Tibial artery (tissue), 4 donors: ENCODE results near the gene GALNT9.

ENCODE experiments used
- DNase-seq, 2 donors: peaks; one replicate each; pipeline ENCODE4 v3.0.0-alpha.2; 2019
- H3K27ac ChIP-seq, 2 donors: fragments of 200-600 bp; sonication (generic) in 1 of 2; 1 replicate in 1 of 2; 2 replicates in 1 of 2; pipeline ENCODE4 v1.5.1; 2018 to 2019; ENCODE audit warnings: mild to moderate bottlenecking in 1 of 2
- H3K27me3 ChIP-seq, 2 donors: fragments of 200-600 bp; sonication (generic) in 1 of 2; one replicate each; pipeline versions ENCODE4 v1.5.1 to v1.6.0; 2016 to 2019
- H3K36me3 ChIP-seq, 3 donors: fragments of 200-600 bp; sonication (generic) in 2 of 3; one replicate each; pipeline ENCODE4 v1.5.1; 2016 to 2019; ENCODE audit warnings: mild to moderate bottlenecking in 2 of 3
- H3K4me1 ChIP-seq, 4 donors: fragments of 200-600 bp; sonication (generic) in 2 of 4; 1 replicate in 3 of 4; 2 replicates in 1 of 4; pipeline ENCODE4 v1.5.1; 2016 to 2019
- H3K4me3 ChIP-seq, 2 donors: fragments of 200-600 bp; sonication (generic) in 1 of 2; 1 replicate in 1 of 2; 2 replicates in 1 of 2; pipeline ENCODE4 v1.5.1; 2018 to 2019; ENCODE audit warnings: mild to moderate bottlenecking in 2 of 2
- H3K9me3 ChIP-seq, 3 donors: fragments of 200-600 bp; sonication (generic) in 1 of 3; one replicate each; pipeline ENCODE4 v1.5.1; 2016 to 2019
- CTCF ChIP-seq, 2 experiments: fragments of 200-600 bp in 1 of 2; fragments of 450-650 bp in 1 of 2; IDR thresholded peaks; one replicate each; pipeline ENCODE4 v1.5.1; 2017 to 2019; ENCODE audit warnings: antibody characterized with exemption in 2 of 2, mild to moderate bottlenecking in 1 of 2, moderate library complexity in 1 of 2
- intact Hi-C: fragments of 100-400 bp; cut with DNase I; formaldehyde crosslinking; loops from one replicate; pipeline ENCODE4 v1.15.0; 2023; ENCODE audit warnings: low total_unique reads

The GALNT9 gene

GRCh38 chr12:132194556-132194955 lies 134.8 kb downstream of the GALNT9 start:
- no peak overlapping the region for H3K27ac ChIP-seq
- TF ChIP-seq CTCF (IDR thresholded peaks at IDR 0.05) = no peak
- no peaks in the 10 kb centered on the region for H3K36me3 ChIP-seq
- peaks cover 0 to 48% of the 10 kb centered on the region in 2 donors for H3K27me3 ChIP-seq
- intact Hi-C loops = no loop called here
- peaks cover 0 to 5% (median 0%) of the 10 kb centered on the region in 3 donors for H3K9me3 ChIP-seq
- DNase-seq = no peak
- no peak overlapping the region for H3K4me3 ChIP-seq
- peaks cover 0 to 13% (median 9%) of the 10 kb centered on the region in 4 donors for H3K4me1 ChIP-seq

- Histone ChIP-seq H3K36me3 (no peaks in the 10 kb centered on the region), H3K9me3 (peaks cover 0 to 5% (median 0%) of the 10 kb centered on the region in 3 donors), H3K4me3 (no peak overlapping the region), H3K27ac (no peak overlapping the region), H3K27me3 (peaks cover 0 to 43% of the 10 kb centered on the region in 2 donors), H3K4me1 (peaks cover 0 to 15% (median 12%) of the 10 kb centered on the region in 4 donors)
- DNase-seq = no peak
- intact Hi-C loops = no loop called here
- TF ChIP-seq CTCF (IDR thresholded peaks at IDR 0.05) = no peak
Observed at GRCh38 chr12:132194056-132194455, 135.3 kb downstream of the GALNT9 start.

GRCh38 chr12:132191715-132192553 lies 137.5 kb downstream of the GALNT9 start:
- DNase-seq = no peak
- TF ChIP-seq CTCF (IDR thresholded peaks at IDR 0.05) = no peak
- Histone ChIP-seq H3K4me3 (no peak overlapping the region), H3K4me1 (peaks cover 0 to 21% (median 15%) of the 10 kb centered on the region in 4 donors), H3K36me3 (no peaks in the 10 kb centered on the region), H3K27ac (no peak overlapping the region), H3K27me3 (peaks cover 0 to 23% of the 10 kb centered on the region in 2 donors), H3K9me3 (peaks cover 0 to 20% (median 0%) of the 10 kb centered on the region in 3 donors)
- intact Hi-C loops = no loop called here

- Histone ChIP-seq H3K4me1 (peaks cover 0 to 21% (median 15%) of the 10 kb centered on the region in 4 donors), H3K27ac (no peak overlapping the region), H3K9me3 (peaks cover 0 to 30% (median 6%) of the 10 kb centered on the region in 3 donors), H3K27me3 (peaks cover 0 to 14% of the 10 kb centered on the region in 2 donors), H3K36me3 (no peaks in the 10 kb centered on the region), H3K4me3 (no peak overlapping the region)
- no peak for DNase-seq
- intact Hi-C loops = no loop called here
- no peak for TF ChIP-seq CTCF (IDR thresholded peaks at IDR 0.05)
Observed at GRCh38 chr12:132190834-132191500, 138.4 kb downstream of the GALNT9 start.

- H3K9me3 ChIP-seq = peaks cover 0 to 37% (median 11%) of the 10 kb centered on the region in 3 donors
- H3K4me3 ChIP-seq = peak overlapping the region; percentile 55 to 65
- peaks cover 0 to 21% (median 15%) of the 10 kb centered on the region in 4 donors for H3K4me1 ChIP-seq
- intact Hi-C loops = no loop called here
- no peaks in the 10 kb centered on the region for H3K36me3 ChIP-seq
- TF ChIP-seq CTCF (IDR thresholded peaks at IDR 0.05) = no peak
- peak overlapping the region; percentile 54 to 70 for H3K27ac ChIP-seq
- H3K27me3 ChIP-seq = peaks cover 0 to 10% of the 10 kb centered on the region in 2 donors
- no peak for DNase-seq
Observed at GRCh38 chr12:132190012-132190755, 139.2 kb downstream of the GALNT9 start.
